Stimulated activated CD4-positive, alpha-beta T cell treated with anti-CD3 and anti-CD28 coated beads, Interleukin-2, amount 100 ng/mL, for 48 hours (primary cell): Measurements from ENCODE around the gene HOXA11.

Source experiments
- DNase-seq, 2 donors: peaks; one replicate each; pipeline ENCODE4 v3.0.0-alpha.2; 2020

The HOXA11 gene

DNA sequence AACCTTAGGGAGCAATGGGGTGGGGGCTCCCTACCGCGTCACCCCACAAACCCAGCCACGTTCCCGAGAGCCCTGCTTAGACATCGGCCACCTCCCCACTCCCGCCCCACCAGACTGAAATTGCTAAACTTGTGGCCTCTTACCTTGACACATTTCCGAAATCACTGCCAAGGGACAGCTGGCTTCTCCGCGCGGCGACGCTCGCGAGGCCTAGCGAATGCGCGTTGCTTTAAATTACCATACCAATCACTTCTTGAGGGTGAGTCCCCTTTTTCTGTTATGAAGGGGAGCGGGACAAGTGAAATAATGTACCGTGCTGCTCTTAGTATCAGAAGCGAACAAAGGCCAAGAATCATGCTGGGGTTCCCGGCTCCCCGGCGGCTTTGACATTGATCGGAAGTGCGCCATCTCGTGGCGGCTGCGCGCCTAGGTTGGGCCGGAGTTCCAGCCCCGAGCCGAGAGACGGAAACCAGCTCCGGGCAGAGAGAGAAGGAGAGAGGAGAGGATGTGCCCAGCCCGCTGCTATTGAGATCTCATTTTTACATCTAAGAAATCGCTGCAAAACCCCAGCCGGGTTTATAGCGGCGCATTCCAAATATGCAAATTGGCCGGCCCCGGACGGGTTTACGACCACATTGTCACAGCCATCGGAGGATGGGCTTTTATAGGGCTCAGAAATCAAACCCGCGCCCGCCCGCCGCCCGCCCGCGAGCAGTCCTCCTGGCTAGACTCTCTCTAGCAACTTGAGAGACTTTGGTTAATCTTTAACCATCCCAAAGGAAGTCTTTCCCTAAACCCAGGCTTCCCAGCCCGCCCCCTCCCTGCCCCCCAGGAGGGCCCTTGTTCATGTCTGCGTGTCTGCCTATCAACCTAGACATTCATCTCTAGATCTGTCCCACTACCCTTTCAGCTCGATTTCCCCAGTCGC is 5.3 kb downstream of the HOXA11 start:
- peak; percentile 67 to 72 for DNase-seq

DNA sequence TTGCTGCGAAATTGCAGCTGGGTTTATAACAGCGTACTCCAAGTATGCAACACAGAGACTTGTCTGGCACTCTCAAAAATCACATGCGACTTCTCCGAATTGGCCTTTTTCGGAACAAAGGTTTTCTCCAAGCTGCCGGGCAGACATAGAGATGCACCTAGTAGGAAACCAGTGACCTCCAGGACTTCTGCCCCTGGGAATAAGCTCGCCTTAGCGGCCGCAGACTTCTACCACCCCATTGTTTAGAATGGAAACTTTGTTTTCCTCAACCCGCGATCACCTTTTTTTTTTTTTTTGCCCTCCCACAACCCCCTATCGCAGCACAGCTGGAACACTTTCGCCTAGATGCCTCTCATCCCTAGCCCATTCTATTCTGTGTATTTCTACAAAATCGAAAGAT is 6.0 kb downstream of the HOXA11 start:
- no peak for DNase-seq

DNA sequence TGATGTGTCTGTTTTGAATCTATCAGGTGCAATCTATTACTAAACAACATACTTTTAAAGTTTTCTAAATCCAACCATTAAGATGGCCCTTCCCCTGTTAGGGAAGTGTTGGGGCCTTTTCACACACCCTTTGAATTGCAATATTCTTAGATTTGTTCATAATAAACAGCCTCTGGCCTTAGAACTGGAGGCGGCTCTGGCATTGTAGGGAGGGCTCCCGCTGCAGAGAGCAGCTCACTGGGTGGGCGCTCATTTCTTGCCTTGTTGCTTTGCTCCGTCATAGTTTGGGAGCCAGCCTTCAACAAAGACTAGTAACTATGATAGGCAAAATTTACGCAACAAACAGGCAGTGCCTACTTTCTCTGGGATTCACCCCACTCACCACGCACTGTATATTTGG is 6.7 kb downstream of the HOXA11 start:
- no peak for DNase-seq

DNA sequence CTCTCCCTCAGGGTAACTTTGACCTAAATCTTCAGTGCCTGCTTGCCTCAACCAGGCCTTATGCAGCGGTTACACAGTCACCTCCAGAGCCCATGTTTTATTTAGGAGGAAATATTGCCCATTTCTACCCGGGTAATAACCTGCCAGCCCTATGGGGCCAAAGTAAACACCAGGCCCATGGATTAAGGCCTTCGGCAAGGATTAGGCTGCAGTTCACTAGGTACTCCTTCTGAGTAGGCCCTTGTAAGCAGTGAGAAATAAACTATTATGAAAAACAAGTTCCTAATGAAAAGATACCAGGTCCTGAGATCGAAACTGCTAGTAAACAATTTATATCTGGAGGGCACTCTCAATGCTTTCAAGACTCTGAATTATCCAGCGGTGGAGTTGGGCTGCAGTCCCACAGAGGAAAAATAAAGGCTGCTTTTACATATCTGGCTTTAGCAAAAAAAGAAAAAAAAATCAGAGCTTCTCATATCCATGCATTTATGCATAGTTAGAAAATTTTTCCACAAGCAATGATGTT is 7.2 kb downstream of the HOXA11 start:
- no peak for DNase-seq

DNA sequence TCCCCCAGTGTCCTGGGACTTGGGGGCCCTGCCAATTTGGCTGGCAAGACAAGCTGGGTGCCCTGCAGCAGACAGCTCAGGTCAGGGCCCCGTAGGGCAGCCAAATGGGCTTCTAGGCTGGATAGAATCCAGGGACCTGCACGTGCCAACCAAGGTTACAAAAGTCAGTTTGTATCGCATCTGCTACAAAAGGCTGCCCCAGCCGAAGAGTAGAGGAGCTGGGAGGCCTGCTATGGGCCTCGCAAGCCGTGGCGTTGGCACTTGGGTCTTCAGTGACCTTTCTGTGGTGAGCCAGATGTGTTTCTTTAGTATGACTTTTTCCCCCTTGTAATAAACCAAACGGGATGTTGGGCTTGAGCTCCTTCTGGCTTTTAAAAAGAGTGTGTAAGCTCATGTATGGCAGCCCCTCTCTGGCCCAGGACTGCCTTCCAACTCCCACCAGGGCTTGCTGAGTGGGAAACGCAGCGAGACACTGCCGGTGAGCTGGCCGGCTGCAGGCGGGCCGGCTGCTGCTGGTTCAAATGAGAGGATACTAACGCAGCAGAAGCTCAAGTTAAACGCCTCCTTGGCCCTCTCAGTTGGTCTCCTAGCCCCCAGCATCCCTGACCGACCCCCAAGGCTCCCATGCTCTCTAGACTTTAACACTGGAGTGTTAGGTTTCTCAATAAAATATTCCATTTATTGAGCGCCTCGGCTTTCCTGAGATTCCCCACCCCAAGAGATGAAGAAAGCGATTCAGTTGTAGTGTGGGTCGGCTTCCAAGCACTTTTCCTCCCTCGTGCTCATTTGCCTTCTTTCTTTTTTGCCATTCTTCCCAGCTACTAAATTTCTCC is 7.9 kb downstream of the HOXA11 start:
- no peak for DNase-seq

DNA sequence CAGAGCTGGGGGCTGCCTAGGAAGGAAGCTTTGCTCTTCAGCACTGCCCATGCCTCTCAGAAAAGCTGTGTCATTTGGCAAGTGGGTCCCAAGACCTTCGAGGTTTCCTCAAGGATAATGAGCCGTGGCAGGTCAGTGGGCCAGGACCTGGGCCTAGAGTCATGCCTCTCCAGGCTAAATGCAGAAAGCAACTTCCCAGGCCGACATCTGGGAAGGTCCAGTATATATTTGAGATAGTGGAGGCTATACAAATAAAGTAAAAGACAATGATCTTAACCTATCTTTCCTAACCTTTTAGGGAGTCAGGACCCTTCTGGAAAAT is 8.5 kb downstream of the HOXA11 start:
- no peak for DNase-seq

DNA sequence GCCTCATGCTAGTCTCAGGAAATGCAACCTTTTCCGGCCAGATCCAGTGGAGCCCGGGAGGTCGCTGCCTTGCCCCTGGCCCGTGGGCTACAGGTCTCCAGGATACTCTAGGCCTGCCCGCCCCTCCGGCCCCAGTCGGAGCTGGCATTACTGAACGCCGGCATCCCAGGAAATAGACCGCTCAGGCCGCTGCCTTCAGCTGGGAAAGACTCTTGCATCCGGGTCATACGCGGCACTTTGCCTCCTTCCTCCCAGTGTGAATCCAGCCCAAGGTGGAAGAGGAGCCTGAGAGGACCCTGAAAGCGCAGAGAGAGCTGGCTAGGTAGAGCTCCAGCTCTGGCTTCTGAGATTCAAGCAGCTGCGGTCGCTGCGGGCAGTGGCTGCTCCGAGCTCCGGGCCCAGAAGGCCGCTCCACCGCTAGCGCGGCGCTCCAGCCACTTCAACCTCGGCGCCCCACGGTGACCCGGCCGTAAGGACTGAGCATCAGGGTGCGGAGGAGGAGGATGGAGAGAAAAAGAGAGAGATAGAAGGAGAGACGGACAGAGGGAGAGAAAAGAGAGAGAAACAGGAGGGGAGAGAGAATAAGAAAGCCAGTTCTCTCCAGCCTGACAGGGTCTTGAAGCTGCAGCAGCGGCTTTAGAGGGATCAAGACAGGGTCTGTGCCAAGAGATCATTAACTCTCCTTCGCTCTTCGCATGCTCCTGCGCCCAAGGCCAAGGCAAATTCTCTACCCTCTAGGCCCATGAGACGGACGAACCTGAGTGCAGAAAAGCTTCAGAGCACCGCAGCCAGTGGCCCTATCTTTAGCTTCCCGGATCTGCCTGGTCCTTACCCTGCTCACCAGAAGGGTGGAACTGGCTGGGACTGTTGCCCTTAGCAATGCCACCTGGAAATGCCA is 9.2 kb downstream of the HOXA11 start:
- DNase-seq, result no peak

DNA sequence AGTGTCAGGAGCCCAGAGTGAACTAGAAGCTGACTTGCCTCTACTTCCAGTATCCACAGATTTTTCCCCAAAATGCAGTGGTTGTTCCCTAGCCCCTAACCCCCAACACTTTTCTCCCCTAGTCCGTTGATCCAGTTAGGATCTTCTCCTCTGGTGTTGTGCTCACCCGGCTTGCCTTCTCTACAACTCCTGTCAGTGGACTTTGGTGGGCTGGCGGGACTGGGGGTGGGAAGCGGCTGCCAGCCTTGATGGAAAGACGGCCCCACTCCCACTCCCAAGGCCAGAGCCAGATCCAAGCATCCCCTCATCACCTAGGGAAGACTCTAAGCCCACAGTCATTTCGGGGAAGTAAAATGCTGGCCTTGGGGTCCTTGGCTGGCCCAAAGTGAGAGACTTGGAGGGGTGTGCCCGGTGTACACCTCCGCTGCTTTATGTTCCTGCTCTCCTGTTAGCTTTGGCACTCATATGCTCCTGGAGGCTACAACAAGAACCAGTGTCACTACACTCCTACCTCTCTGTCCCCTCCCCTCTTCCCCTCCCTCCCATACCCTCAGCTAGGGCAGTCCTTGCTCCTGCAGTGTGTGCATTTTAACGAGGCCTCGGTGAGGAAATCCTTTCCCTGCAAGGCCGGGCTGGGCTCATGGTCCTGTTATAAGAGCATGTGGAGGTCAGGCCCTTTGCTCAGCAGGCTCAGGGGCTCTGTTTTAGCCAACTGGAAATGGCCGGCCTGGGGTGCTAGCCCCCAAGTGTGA is 10.0 kb downstream of the HOXA11 start:
- no peak for DNase-seq

DNA sequence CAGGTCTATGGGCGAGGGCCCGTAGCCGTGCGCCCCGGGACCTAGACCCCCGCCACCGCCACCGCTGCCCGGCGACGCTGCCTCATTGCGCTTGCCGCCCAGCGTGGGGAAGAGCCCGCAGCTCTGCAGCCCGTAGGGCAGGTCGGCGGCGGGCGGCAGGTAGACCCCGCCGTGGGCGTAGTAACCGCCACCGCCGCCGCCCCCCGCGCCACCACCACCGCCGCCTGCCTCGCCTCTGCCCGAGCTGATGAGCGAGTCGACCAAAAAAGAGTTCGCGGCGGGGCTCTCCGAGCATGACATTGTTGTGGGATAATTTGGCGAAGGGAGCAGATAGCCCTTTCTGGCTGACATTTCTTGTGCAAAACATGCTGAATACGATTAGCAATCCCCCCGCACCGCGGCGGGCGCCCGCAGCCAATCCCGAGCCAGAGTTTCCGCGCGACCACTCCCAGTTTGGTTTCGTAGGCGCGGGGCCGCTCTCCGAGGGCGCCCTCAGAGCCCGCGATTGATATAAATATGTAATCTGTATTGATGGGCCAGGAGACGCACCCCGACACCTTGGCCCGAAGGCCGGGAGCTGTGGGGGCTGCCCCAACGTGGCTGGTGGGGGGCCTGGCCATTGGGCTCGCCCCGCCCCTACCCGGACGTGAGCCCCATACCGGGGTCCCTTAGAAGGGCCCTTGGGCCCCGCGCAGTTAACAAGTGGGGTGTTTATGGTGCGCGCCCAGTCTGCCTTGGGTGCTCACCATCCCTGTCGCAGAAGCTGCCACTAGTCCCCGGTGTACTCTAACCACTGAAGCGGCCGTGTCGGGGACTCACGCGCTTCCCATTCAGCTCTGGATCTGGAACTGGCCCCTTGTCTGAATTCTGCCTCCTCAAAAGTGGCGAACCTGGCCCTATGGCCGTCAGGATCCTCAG is 10.8 kb downstream of the HOXA11 start, which contains the start of gene HOXA10:
TSS of gene HOXA10 (minus strand) at position 365 of the 918 bp plus-strand sequence. CDS start at position 351, 14 bp downstream.
- DNase-seq, result no peak

DNA sequence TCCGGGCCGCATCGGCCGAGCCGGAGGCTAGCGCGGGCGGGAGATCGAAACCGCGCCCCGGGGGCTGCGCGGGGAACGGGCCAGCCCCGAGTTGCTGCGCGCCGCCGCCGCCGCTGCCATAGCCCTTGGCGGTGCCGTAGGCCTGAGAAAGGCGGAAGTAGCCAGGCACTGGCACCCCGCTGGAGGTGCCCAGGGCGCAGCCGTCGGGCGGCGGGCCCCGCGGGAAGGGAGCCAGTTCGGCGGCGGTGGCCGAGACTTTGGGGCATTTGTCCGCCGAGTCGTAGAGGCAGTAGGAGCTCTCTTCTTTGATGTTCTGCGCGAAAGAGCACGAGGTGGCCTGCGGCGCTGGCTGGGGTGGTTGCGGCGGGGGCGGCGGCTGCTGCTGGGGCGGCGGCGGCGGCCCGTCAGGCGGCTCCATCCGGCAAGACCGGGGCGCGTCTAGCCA is 11.5 kb downstream of the HOXA11 start:
- DNase-seq, result no peak

DNA sequence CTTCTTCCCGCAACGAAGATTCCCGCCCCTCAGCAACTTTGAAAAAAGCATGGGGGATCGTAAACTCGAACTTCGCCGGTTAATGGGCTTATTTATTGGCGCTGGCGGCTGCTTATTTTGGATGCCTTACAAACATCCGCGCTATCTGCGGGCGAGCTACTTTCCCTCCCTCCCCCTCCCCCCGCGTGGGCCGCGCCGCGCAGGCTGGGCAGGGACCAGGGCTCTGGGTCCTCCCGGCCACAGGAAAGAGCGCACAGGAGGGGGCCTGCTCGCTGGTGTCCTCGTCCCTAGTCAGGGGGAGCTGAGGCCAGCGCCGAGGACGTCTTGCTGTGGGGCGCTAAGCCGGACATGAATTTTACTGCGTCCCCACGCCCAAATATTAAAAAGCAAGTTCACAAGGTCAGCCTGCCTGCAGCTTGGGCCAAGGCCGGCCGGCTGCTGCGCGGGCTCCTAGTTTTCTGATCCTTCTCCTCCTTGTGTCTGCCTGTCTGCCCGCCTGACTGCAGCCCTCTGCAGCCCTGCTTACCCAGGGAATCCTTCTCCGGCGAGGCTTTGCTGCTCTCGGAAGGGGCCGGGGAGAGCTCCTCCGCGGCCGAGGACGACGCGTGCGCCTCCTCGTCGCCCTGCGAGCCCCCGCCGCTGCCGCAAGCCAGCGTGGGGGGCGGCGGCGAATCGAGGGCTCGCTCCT is 12.1 kb downstream of the HOXA11 start:
- DNase-seq, result no peak

DNA sequence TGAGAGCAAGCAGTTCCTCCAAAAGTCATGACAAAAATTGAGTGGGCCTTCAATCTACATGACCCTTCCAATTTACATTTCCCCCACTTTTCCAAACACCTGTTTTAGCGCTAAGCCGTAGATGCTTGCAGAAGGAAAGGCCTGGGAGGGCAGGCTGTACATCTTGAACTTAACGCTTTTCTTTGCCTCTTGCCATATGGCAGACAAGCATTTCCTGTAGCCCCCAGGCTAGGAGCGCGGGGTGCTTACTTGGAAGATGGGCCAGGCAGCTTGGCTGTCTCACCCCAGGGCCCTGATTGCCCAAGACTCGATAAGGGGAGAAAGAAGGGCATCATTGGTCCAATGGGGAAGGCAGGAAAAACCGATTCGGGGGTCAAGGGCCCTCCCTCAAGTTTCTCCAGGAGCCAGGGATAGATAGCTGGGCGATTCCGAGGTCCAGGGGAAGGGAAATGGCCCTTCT is 12.7 kb downstream of the HOXA11 start:
- no peak for DNase-seq

DNA sequence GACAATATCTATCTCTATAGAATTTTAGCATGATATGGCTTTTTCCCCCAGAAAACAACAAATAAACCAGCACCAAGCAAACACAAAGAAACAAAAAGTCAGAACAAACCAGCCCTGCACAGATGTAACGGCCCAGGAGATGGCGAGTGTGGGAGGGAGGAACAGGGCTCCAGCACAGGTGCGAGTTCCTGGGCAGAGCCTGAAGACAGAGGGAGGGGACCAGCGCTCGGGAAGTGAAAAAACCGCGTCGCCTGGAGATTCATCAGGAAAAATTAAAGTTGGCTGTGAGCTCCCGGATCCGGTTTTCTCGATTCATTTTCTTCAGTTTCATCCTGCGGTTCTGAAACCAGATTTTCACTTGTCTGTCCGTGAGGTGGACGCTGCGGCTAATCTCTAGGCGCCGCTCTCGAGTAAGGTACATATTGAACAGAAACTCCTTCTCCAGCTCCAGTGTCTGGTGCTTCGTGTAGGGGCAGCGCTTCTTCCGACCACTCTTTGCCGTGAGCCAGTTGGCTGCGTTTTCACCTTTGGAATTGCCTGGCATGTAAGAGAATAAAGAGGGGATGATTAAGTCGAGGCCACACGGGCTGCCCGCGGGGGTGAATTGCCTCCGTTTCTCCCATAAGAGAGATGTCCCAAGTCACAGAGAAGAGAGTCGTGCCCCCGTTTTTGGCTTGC is 13.3 kb downstream of the HOXA11 start:
- no peak for DNase-seq

DNA sequence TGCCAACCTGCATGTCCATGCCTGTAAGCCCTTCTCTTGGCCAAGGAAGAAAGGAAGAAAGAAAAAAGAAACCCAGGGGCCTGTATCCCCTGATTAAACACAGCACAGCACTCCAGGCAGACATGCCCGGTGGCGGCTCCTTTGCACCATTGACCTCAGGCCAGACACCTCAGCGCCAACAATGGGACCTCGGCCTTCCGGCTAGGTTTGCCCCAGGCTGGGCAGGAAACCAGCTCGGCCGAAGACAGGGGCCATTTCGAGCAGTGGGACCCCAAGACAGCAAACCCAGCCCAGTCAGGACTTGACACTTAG is 13.8 kb downstream of the HOXA11 start:
- no peak for DNase-seq

DNA sequence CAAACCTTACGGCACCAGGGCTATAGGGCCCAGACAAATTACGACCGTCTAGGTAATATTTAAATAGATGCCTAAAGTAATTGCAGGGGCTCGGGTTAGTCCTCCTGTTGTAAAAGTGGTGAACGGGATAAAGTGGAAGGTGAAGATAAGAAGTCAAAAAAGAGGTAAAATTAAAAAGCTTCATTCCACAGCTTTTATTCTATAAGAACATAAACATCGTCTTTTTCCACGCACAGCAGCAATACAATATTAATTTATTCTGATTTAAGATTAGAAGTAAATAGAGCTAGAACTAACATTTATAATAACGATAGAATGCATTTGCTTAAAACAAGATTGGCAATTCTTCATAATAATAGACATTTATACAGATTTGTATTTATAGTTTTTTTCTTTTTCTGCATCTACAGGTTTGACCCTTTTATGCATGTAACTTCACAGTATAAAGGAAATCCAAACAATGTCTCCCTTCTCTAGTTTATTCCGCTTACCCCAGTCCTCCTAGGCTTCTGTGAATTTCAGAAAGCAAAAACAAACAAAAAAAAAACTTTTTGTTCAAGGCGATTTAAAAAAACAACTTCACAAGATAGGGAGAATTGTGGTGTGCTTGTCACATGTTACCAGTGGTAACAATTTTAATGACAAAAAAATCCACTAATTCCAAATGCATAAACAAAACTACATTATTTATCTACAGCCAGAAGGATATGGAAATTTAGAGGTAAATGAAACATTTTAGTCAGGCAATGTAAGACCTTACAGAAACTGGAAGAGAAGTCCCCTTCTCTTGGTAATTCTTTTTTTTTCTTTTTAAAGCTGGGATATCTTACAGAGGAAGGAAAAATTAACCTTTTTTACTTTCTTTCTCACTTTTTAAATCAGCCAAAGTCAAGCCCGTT is 14.4 kb downstream of the HOXA11 start:
- no peak for DNase-seq

DNA sequence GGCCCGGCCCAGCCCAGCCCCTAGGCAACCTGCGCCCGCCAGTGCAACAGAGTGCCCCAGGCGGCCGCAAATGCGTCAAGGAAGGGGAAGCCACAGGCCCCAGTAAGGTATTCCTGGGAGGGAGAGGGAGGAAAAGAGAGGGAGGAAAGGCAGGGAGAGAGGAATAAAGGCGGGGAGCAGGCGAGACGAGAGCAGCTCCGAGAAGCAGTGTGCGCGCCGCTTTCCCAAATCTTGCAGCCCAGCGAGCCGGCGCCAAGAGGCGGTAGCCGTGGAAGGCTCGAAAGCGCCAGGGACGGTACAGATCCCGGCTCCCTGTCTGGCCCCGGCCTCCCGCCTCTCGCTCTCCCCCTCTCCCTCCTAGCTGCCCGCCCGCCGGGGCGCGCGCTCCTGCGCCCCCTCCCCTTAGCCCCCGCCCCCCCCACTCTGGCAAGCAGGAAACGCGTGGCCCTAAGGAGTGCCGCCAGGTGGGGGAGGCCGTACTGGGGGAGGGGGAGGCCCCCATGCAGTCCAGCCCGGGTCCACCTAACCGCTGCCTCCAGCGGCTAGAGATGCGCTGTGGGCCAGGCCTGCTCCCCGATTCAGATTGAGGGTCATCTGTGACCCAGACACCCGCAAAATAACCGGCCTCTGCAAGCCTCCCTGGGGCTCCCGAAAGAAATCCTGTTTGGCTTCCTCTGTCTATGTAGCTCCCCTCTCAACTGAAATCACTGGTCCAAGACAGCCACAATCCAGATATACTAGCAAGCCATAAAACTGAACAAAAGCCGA is 15.2 kb downstream of the HOXA11 start:
- DNase-seq, result no peak

DNA sequence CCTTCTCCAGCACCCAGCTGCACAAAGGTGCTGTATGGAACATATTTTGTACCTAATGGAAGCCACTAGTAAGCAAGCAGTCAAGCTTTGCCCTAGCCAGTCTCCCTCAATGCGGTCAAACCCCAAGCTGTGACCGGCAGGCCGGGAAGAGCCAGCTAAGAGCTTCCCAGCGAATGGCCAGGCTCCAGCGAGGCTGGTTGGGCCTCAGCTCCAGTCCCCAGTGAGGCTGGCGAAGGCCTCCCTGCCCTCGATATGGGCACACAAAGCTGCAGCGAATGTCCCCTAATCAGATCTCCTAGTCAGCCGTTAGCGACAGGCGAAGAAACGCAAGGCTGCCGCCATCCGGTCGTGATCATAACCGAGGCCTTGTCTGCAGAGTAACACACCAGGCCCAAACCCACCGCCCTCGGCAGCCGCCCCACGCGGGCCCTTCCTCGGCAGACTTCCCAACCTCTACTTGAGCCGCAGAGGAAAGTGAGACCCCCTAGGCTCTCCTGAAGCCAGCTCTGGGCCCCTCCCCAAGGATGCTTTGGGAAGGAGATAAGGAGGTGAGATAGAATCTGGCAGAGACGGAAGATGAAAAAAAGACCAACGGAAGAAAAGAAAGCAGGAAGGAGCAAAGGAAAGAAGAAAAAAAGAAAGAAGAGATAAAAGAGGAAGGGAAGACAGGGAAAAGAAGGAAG is 16.6 kb downstream of the HOXA11 start:
- no peak for DNase-seq
